Tibial nerve (tissue), 4 donors: ENCODE measurements around the gene APLP2.

ENCODE experiments used
- EP300 ChIP-seq, 2 donors: sonication (generic); formaldehyde crosslinking; IDR thresholded peaks; one replicate each; pipeline ENCODE4 v1.6.1; 2017; ENCODE audit warnings: antibody characterized with exemption in 2 of 2, mild to moderate bottlenecking in 1 of 2
- POLR2A ChIP-seq, 2 donors: fragments of 450-650 bp; IDR thresholded peaks; one replicate each; pipeline ENCODE4 v1.6.1; 2017; ENCODE audit warnings: antibody characterized with exemption in 2 of 2, mild to moderate bottlenecking in 2 of 2, moderate library complexity in 2 of 2
- TF ChIP-seq, protein P1 (sequence below), 5 experiments: fragments of 200-600 bp in 3 of 5; fragments of 450-650 bp in 2 of 5; sonication (generic) in 3 of 5; IDR thresholded peaks; one replicate each; pipeline ENCODE4 v1.5.1; 2016 to 2019; ENCODE audit warnings: antibody characterized with exemption in 5 of 5, mild to moderate bottlenecking in 3 of 5, moderate library complexity in 2 of 5

DNA sequence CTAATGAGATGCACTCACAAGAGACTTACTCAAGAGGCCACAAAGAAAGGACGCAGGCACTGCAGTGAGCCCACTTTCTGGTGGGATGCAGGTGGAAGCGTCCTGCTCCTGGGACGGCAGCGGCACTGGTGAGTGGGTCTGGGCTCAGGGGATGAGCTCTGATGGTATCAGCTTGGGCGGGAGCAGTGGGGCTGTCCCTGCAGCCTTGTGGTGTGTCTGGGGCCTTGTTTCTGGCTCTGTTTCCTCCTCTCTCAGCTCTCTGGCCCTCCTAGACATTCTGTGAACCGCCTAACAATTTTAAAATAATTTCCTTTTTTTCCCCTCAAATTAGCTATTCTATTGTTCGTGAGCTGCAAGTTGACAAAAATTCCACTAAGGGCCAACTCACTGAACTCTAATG, 81.1 kb downstream of the APLP2 start:
- TF ChIP-seq, protein P1, sequence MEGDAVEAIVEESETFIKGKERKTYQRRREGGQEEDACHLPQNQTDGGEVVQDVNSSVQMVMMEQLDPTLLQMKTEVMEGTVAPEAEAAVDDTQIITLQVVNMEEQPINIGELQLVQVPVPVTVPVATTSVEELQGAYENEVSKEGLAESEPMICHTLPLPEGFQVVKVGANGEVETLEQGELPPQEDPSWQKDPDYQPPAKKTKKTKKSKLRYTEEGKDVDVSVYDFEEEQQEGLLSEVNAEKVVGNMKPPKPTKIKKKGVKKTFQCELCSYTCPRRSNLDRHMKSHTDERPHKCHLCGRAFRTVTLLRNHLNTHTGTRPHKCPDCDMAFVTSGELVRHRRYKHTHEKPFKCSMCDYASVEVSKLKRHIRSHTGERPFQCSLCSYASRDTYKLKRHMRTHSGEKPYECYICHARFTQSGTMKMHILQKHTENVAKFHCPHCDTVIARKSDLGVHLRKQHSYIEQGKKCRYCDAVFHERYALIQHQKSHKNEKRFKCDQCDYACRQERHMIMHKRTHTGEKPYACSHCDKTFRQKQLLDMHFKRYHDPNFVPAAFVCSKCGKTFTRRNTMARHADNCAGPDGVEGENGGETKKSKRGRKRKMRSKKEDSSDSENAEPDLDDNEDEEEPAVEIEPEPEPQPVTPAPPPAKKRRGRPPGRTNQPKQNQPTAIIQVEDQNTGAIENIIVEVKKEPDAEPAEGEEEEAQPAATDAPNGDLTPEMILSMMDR (IDR thresholded peaks at IDR 0.05) = no peak
- TF ChIP-seq POLR2A (IDR thresholded peaks at IDR 0.05) (no peak), EP300 (IDR thresholded peaks at IDR 0.05) (no peak)
